Prostate gland (tissue), 2 donors: ENCODE data around the gene ACTN1.

ENCODE experiments used
- CTCF ChIP-seq, 4 experiments: fragments of 200-600 bp in 2 of 4; fragments of 450-650 bp in 2 of 4; sonication (generic) in 2 of 4; IDR thresholded peaks; 1 replicate in 3 of 4; 2 replicates in 1 of 4; pipeline ENCODE4 v1.5.1; 2016 to 2019; ENCODE audit warnings: antibody characterized with exemption in 4 of 4, mild to moderate bottlenecking in 2 of 4, moderate library complexity in 2 of 4
- POLR2AphosphoS5 ChIP-seq: sonication (generic); formaldehyde crosslinking; IDR thresholded peaks from one replicate; pipeline ENCODE4 v1.6.1; 2017; ENCODE audit warnings: antibody characterized with exemption

DNA sequence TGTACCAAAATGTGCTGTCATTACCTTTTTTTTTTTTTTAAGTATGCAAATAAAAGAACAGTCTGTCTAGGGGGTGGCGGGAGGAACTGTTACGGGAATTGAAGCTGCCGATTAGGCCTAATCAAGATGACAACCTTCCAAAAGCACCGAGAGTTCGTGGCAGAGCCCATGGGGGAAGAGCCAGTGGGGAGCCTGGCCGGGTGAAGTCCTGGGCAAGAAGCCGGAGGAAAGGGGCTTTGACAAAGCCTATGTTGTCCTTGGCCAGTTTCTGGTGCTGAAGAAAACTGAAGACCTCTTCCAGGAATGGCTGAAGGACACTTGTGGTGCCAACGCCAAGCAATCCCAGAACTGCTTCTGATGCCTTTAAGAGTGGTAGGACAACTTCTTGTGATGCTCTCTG is 42.6 kb downstream of the ACTN1 start:
- TF ChIP-seq POLR2AphosphoS5 (no peak), CTCF (IDR thresholded peaks at IDR 0.05) (no peak)
